Motor neuron (in vitro differentiated cells): Measurements from ENCODE around the gene WDR31. TPM values are rescaled to one million over a fixed set of nuclear protein-coding genes. Genes with fewer than 3 reads are reported as not detected.
"Not testable (repeated sequence)": the region's sequence is repeated elsewhere in the genome, so short reads cannot be mapped to it uniquely, and the experiment has no call there.

Experiments used
- ATAC-seq, 8 experiments: fragments of 200-7000 bp; cut with Tn5 transposase; replicated peaks in 6 of 8; 2 replicates each; pipeline ENCODE4 v1.8.0; 2021; ENCODE audit warnings: mild to moderate bottlenecking in 8 of 8, moderate library complexity in 8 of 8
- H3K27ac ChIP-seq, 2 donors: fragments of 250-450 bp; sonication (Bioruptor Pico); 2 replicates each; pipeline ENCODE4 v1.9.0; 2021; ENCODE audit warnings: antibody characterized with exemption in 2 of 2, mild to moderate bottlenecking in 2 of 2, moderate library complexity in 1 of 2
- H3K4me1 ChIP-seq, 2 donors: fragments of 250-450 bp; sonication (Bioruptor Pico); replicated peaks in 1 of 2; 2 replicates each; pipeline ENCODE4 v1.6.1; 2021; ENCODE audit warnings: antibody characterized with exemption in 2 of 2, mild to moderate bottlenecking in 2 of 2, moderate library complexity in 1 of 2
- H3K4me3 ChIP-seq, 5 donors: fragments of 250-450 bp; sonication (Bioruptor Pico); 2 replicates each; pipeline ENCODE4 v1.9.0; 2021; ENCODE audit warnings: antibody characterized with exemption in 5 of 5, mild to moderate bottlenecking in 5 of 5, moderate library complexity in 4 of 5
- WGBS, 10 experiments: fragments of 450-650 bp; shearing (Covaris generic); methylation state at CpG; one replicate each; pipeline ENCODE4 v1.0.0; 2022; 5-methylcytosine and 5-hydroxymethylcytosine counted together
- in situ Hi-C, 9 experiments: fragments of 400-800 bp; cut with MboI; loops; one replicate each; pipeline ENCODE4 v1.15.0; 2021; ENCODE audit warnings: low sequenced_read_pairs in 9 of 9, low pct_unique_long_range_greater_than_20kb in 2 of 9; ENCODE audit not compliant: unreplicated experiment in 9 of 9
- total RNA-seq, 8 experiments: library from RNA; unstranded; fragments of 300-600 nt; gene quantifications; 2 replicates each; pipeline versions ENCODE4 v1.2.3 to v1.2.4, GENCODE V29; 2022

Gene WDR31
- 1 to 10 TPM in 7 of 8 experiments, under 1 TPM in 1; 0.76 to 5.8 (median 3.3) TPM for total RNA-seq

DNA sequence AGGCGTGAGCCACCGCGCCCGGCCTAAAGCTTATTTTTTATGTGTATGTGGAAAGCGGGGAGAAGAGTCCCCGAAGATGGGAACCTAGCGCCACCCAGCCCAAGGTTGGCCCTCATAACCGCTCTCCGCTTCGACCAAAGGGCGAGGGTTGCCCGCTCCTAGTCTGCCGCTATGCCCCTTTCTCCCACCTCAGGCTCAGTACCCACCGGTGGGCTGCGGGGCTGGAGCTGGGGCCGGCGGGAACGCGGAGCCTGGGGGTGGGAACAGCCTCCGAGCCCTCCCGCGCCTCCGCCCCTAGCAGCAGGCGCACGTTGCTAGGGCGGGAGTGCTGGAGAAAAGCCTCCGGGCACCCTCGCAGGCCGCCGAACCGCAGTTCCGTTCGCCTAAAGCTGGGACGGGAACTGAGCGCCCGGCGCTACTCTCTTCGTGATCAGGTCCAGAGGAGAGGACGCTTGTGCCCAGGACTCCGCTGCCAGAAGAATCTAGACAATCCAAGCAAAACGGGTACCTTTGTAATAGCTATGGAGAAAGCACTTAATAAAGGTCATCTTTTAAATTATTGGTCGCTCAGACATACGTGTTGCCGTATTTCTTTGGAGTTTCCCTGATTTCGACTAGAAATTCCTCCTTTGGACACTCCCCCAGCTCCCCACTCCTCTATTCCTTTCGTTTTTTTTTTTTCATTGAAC lies at the start of gene WDR31:
Gene WDR31, minus strand, starts transcription at position 265 of the 689 bp plus-strand sequence. CDS start 8,253 bp downstream, outside the sequence.
- in situ Hi-C loops = no loop called here
- H3K4me1 ChIP-seq = peaks cover 4 to 11% of the 10 kb centered on the region in 2 donors
- ATAC-seq = peak; percentile 88 to 97 (median 94)
- WGBS, 10 experiments = 0 to 10% (median 0%) methylated on average over 2 to 19 of the region's 46 CpGs; no CpG with 5 or more reads in 2 of the 10 experiments
- peak within 1 kb of the TSS; percentile 61 to 79 (median 72) for H3K4me3 ChIP-seq
- H3K27ac ChIP-seq = peak within 1 kb of the TSS; percentile 74 to 76

DNA sequence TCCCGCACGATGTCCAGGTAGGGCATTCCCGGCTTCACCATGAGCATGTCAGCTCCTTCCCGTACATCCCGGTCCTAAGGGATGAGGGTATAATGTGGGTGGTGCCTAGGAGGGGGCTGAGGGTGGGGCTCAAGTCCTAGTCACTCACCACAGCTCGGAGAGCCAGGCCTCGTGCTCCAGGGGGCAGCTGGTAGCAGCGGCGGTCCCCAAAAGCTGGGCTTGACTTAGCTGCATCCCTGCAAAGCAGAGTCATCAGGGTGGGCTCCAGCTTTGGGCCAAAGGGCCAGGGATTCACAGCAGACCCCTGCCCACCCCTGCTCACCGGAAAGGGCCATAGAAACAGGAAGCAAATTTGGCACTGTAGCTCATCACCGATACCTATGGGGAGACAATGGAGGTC lies 49.4 kb upstream of the WDR31 start:
- WGBS, 10 experiments = 87 to 100% methylated on average over 1 to 3 of the region's 11 CpGs; no CpG with 5 or more reads in 8 of the 10 experiments

DNA sequence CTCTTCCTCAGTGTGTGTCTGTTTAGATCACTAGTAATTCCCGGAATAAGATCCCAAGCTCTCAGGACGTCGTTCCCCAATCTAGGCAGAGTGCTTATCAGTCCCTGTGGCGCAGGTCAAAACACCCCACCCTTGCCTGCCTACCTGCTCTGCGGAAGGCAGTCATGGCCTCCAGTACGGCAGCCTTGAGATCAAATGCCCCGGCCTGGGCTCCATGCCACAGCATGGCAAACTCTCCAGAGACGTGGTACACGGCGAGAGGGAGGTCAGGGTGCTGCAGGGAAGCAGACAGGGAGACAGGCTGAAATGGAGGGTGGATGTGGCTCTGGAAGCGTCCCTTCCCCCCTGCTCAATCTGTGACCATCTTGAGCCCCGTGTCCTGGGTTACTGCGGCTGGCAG lies 48.8 kb upstream of the WDR31 start:
- 80 to 100% (median 92%) methylated on average over 1 to 5 of the region's 13 CpGs; no CpG with 5 or more reads in 3 of the 10 experiments for WGBS, 10 experiments
- Histone ChIP-seq H3K4me1 (peaks cover 0 to 3% of the 10 kb centered on the region in 2 donors), H3K27ac (no peak overlapping the region), H3K4me3 (no peak overlapping the region)
- in situ Hi-C loops = no loop called here
- ATAC-seq = no peak

More for the DNA sequence above, 49.4 kb upstream of the WDR31 start:
- peaks cover 0 to 3% of the 10 kb centered on the region in 2 donors for H3K4me1 ChIP-seq
- H3K4me3 ChIP-seq = no peak overlapping the region
- H3K27ac ChIP-seq = no peak overlapping the region
- no peak for ATAC-seq
- in situ Hi-C loops = no loop called here

- no peak for ATAC-seq
- Histone ChIP-seq H3K4me3 (no peak overlapping the region), H3K27ac (no peak overlapping the region), H3K4me1 (peaks cover 0 to 3% of the 10 kb centered on the region in 2 donors)
- in situ Hi-C loops = no loop called here
- WGBS, 10 experiments = 0 to 100% (median 48%) methylated on average over 1 to 7 of the region's 9 CpGs; no CpG with 5 or more reads in 5 of the 10 experiments
Observed at GRCh38 chr9:113387560-113388230, 47.6 kb upstream of the WDR31 start.

GRCh38 chr9:113386571-113387393 lies 46.7 kb upstream of the WDR31 start:
- WGBS, 10 experiments = 79 to 100% (median 95%) methylated on average over 1 to 4 of the region's 4 CpGs; no CpG with 5 or more reads in 3 of the 10 experiments
- in situ Hi-C loops = no loop called here
- Histone ChIP-seq H3K4me1 (peaks cover 0 to 3% of the 10 kb centered on the region in 2 donors), H3K27ac (no peak overlapping the region), H3K4me3 (no peak overlapping the region)
- no peak for ATAC-seq

DNA sequence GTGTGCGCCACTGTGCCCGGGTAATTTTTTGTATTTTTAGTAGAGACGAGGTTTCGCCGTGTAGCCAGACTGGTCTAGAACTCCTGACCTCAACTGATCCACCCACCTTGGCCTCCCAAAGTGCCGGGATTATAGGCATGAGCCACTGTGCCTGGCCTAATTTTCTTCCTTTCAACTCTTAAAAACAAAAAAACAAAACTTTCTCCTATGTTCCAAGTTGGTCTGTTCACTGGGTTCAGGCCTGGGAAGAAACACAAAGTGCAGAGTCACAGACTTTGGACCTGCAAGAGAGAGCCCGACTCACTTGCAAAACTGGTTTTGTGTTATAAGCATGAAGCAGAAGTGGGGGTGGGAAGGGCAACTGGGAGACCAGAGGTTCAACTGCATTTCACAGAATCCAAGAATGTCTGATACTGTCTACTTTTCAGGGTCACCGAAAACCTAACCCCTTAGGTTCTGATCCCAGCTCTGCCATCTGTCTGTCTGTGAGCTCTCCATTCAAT lies 41.9 kb upstream of the WDR31 start:
- H3K27ac ChIP-seq = no peak overlapping the region
- H3K4me3 ChIP-seq = no peak overlapping the region
- 17 to 100% (median 94%) methylated on average over 1 to 5 of the region's 8 CpGs; no CpG with 5 or more reads in 3 of the 10 experiments for WGBS, 10 experiments
- H3K4me1 ChIP-seq = no peaks in the 10 kb centered on the region
- ATAC-seq = no peak
- in situ Hi-C loops = no loop called here

GRCh38 chr9:113381441-113381840 lies 41.4 kb upstream of the WDR31 start:
- H3K27ac ChIP-seq, H3K4me3 ChIP-seq, H3K4me1 ChIP-seq, in situ Hi-C loops, ATAC-seq: not testable (repeated sequence)
- 63 to 100% (median 90%) methylated on average over 1 to 2 of the region's 7 CpGs; no CpG with 5 or more reads in 6 of the 10 experiments for whole genome bisulfite sequencing, 10 experiments

DNA sequence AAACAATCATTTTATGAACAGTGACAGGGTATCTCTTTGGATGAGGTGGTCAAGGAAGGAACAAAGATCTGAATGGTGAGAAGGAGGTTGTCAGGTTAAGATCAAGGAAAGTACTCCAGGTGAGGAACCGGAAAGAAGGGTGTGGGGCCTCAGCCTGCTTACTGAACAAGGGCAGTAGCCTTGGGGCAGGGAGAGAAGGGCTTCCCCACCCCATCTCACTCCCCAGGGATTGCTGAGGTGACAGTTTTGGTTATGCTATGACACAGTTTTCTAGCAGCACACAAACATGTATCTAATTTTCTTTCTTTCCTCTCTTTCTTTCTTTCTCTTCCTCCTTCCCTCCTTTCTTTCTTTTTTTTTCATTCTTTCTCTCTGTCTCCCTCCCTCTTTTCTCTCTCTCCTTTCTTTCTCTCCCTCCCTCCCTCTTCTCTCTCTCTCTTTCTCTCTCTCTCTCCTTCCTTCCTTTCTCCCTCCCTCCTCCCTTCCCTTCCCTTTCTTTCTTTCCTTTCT lies 40.8 kb upstream of the WDR31 start:
- ATAC-seq = peak in 1 of 8 experiments; percentile 72
- 0 to 40% (median 38%) methylated on average over 1 of the region's 1 CpG; no CpG with 5 or more reads in 6 of the 10 experiments for WGBS, 10 experiments
- Histone ChIP-seq H3K4me1 (peaks cover 0 to 2% of the 10 kb centered on the region in 2 donors), H3K4me3 (no peak overlapping the region), H3K27ac (no peak overlapping the region)
- in situ Hi-C loops = no loop called here

- in situ Hi-C loops, ATAC-seq, H3K4me3 ChIP-seq, H3K4me1 ChIP-seq, H3K27ac ChIP-seq: not testable (repeated sequence)
- 61% methylated on average over 2 of the region's 2 CpGs; no CpG with 5 or more reads in 9 of the 10 experiments for WGBS, 10 experiments
Observed at GRCh38 chr9:113379829-113380210, 39.7 kb upstream of the WDR31 start.

DNA sequence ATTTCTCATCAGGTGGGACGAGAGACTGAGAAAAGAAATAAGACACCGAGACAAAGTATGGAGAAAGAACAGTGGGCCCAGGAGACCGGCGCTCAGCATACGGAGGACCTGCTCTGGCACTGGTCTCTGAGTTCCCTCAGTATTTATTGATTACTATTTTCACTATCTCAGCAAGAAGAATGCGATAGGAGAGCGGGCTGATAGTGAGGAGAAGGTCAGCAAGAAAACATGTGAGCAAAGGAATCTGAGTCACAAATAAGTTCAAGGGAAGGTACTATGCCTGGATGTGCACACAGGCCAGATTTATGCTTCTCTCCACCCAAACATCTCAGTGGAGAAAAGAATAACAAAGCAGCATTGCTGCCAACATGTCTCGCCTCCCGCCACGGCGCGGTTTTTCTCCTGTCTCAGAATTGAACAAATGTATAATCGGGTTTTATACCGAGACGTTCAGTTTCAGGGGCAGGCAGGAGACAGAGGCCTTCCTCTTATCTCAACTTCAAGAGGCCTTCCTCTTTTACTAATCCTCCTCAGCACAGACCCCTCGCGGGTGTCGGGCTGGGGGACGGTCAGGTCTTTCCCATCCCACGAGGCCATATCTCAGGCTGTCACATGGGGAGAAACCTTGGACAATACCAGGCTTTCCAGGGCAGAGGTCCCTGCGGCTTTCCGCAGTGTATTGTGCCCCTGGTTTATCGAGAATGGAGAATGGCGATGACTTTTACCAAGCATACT lies 39.2 kb upstream of the WDR31 start:
- H3K27ac ChIP-seq, in situ Hi-C loops, H3K4me1 ChIP-seq, ATAC-seq, H3K4me3 ChIP-seq: not testable (repeated sequence)
- 54 to 100% (median 83%) methylated on average over 1 to 11 of the region's 24 CpGs for WGBS, 10 experiments

DNA sequence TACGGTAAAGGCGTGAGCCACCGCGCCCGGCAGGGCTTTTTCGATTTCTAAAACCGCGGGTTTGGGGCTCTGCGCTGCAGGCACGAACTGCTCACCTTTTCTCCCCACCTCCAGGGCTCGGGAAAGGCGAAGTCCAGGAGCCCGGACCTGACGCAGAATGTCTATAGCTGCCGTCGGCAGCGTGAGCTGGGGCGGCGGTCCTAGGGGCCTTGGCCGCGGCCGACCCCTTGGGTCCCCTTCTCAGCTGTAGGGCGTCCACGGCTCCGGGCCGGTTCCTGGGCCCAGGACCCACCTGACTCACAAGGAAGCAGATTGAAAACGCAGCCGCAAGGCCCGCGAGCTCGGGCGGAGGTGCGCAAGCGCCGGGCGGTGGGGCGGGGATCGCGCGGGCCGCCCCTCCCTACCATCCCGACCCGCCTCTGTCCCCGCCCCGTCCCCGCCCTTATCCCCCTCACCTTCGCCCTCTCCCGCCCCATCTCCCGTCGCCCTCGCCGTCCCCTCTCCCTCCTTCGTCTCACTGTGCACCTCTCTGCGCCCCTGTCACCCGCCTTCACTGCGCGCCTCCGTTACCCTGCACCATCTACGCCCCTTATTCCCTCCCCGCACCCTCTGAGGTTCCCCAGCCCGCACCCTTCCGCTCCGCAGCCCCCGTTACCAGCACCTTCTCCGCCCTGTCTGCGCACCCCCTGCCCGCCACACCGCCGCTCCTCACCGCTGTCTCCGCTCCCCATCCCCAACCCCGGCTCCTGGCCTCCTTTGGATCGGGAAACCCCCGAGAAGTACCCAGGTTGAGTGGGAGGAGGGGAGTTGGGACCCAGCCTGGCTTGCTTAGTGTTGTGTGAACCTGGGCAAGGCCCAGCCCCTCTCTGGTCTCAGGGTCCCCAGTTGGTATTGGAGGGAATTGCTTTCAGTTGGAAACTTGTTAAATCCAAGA lies 36.8 kb upstream of the WDR31 start, which contains the start of gene HDHD3:
Gene HDHD3, minus strand, starts transcription at position 353 of the 934 bp plus-strand sequence. CDS start 2,632 bp downstream, outside the sequence.
- in situ Hi-C loops = no loop called here
- H3K27ac ChIP-seq = peak within 1 kb of the TSS in 1 of 2 donors; percentile 23
- H3K4me3 ChIP-seq = peak within 1 kb of the TSS; percentile 42 to 82 (median 61)
- ATAC-seq = peak; percentile 88 to 93 (median 92)
- 0% methylated on average over 3 to 6 of the region's 74 CpGs; no CpG with 5 or more reads in 8 of the 10 experiments for WGBS, 10 experiments
- peaks cover 0 to 2% of the 10 kb centered on the region in 2 donors for H3K4me1 ChIP-seq
